Transverse colon (tissue), 4 donors: Measurements from ENCODE around the gene MDGA2.

ENCODE experiments used
- CTCF ChIP-seq, 5 experiments: fragments of 200-600 bp in 3 of 5; fragments of 450-650 bp in 2 of 5; sonication (generic) in 3 of 5; IDR thresholded peaks; 1 replicate in 2 of 5; 2 replicates in 3 of 5; pipeline ENCODE4 v1.5.1; 2016 to 2017; ENCODE audit warnings: antibody characterized with exemption in 5 of 5, inconsistent platforms in 3 of 5, mild to moderate bottlenecking in 2 of 5, moderate library complexity in 1 of 5
- EP300 ChIP-seq: sonication (generic); formaldehyde crosslinking; IDR thresholded peaks from one replicate; pipeline ENCODE4 v1.6.1; 2017; ENCODE audit warnings: antibody characterized with exemption, low read depth
- POLR2A ChIP-seq: fragments of 450-650 bp; IDR thresholded peaks from one replicate; pipeline ENCODE4 v1.6.1; 2016; ENCODE audit warnings: antibody characterized with exemption, mild to moderate bottlenecking, moderate library complexity
- POLR2AphosphoS5 ChIP-seq, 3 donors: sonication (generic); formaldehyde crosslinking; IDR thresholded peaks; one replicate each; pipeline ENCODE4 v1.6.1; 2016; ENCODE audit warnings: antibody characterized with exemption in 3 of 3

GRCh38 chr14:47526591-47527244 is 148.7 kb downstream of the MDGA2 start:
- no peak for TF ChIP-seq CTCF (IDR thresholded peaks at IDR 0.05)
- no peak for TF ChIP-seq POLR2A
- no peak for TF ChIP-seq EP300
- no peak for TF ChIP-seq POLR2AphosphoS5 (IDR thresholded peaks at IDR 0.05)
